Thyroid gland (tissue), 4 donors: Measurements from ENCODE around the gene SCMH1. TPM values are rescaled to one million over a fixed set of nuclear protein-coding genes. Genes with fewer than 3 reads are reported as not detected.
A peak's percentile ranks its signal among the peaks of the same experiment; 100 is the strongest.
"Not testable (repeated sequence)": the region's sequence is repeated elsewhere in the genome, so short reads cannot be mapped to it uniquely, and the experiment has no call there.

Experiments used
- DNase-seq, 2 donors: peaks; one replicate each; pipeline ENCODE4 v3.0.0-alpha.2; 2019
- H3K27ac ChIP-seq, 3 donors: fragments of 200-600 bp; sonication (generic); 1 replicate in 2 of 3; 2 replicates in 1 of 3; pipeline ENCODE4 v1.5.1; 2016 to 2019; ENCODE audit warnings: mild to moderate bottlenecking in 1 of 3, moderate library complexity in 1 of 3
- H3K27me3 ChIP-seq: fragments of 200-600 bp; sonication (generic); one replicate; pipeline ENCODE4 v1.5.1; 2019
- H3K36me3 ChIP-seq, 2 donors: fragments of 200-600 bp; sonication (generic); one replicate each; pipeline ENCODE4 v1.5.1; 2016 to 2019
- H3K4me1 ChIP-seq, 2 donors: fragments of 200-600 bp; sonication (generic); one replicate each; pipeline ENCODE4 v1.5.1; 2017 to 2019
- H3K4me3 ChIP-seq, 3 donors: fragments of 200-600 bp; sonication (generic); replicated peaks in 1 of 3; 1 replicate in 2 of 3; 2 replicates in 1 of 3; pipeline ENCODE4 v1.5.1; 2016; ENCODE audit warnings: mild to moderate bottlenecking in 1 of 3
- H3K9me3 ChIP-seq: fragments of 200-600 bp; sonication (generic); one replicate; pipeline ENCODE4 v1.5.1; 2017
- POLR2A ChIP-seq, 2 donors: fragments of 450-650 bp; IDR thresholded peaks; one replicate each; pipeline ENCODE4 v1.6.1; 2017; ENCODE audit warnings: antibody characterized with exemption in 2 of 2, mild to moderate bottlenecking in 2 of 2, moderate library complexity in 1 of 2
- WGBS, 2 donors: methylation state at CpG; one replicate each; pipeline ENCODE4 v1.1.5; 2017; 5-methylcytosine and 5-hydroxymethylcytosine counted together
- intact Hi-C: fragments of 100-400 bp; cut with DNase I; formaldehyde crosslinking; loops from one replicate; pipeline ENCODE4 v1.15.1; 2023
- total RNA-seq, 4 donors: library from RNA; depleted of rRNA; stranded (reverse); fragments of >200 nt; gene quantifications; one replicate each; pipeline ENCODE4 v1.2.3, GENCODE V29; 2016
- TF ChIP-seq, protein P1 (sequence below), 6 experiments: fragments of 200-600 bp in 3 of 6; fragments of 450-650 bp in 3 of 6; sonication (generic) in 3 of 6; IDR thresholded peaks; one replicate each; pipeline ENCODE4 v1.5.1; 2016 to 2019; ENCODE audit warnings: antibody characterized with exemption in 6 of 6, mild to moderate bottlenecking in 2 of 6, inconsistent platforms in 1 of 6, moderate library complexity in 1 of 6

SCMH1 gene
- total RNA-seq, 4 donors from 2014 or later: 30.6 to 93.0 (median 47.5) TPM

DNA sequence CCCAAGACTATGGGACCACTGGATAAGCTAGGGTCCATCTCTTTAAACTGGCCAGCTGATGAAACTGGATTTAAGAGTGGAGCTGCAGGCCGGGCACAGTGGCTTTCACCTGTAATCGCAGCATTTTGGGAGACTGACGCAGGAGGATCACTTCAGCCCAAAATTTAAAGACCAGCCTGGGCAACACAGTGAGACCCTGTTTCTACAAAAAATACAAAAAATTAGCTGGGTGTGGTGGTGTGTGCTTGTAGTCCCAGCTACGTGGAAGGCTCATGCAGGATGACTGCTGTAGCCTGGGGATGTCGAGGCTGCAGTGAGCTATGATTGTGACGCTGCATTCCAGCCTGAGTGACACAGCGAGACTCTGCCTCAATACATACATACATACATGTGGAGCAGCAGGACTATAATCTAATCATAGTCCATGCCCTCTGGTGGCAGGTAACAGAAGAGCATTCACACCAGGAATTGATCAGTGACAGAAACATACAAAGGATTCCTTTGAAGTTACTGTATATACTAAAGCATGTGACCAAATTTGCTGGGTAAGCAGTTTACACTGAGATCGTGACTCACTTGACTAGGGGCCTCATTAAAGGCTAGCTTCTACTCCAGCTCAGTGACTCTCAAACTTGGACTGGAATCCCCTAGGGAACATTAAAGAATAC, 119.1 kb downstream of the SCMH1 start:
- no peaks in the 10 kb centered on the region for H3K4me1 ChIP-seq
- no peak overlapping the region for H3K4me3 ChIP-seq
- H3K27ac ChIP-seq: peak overlapping the region in 1 of 3 donors; percentile 28
- DNase-seq: no peak
- H3K27me3 ChIP-seq: no peaks in the 10 kb centered on the region
- intact Hi-C loops: no loop called here
- H3K9me3 ChIP-seq: no peaks in the 10 kb centered on the region
- TF ChIP-seq POLR2A (IDR thresholded peaks at IDR 0.05): no peak
- TF ChIP-seq, protein P1, sequence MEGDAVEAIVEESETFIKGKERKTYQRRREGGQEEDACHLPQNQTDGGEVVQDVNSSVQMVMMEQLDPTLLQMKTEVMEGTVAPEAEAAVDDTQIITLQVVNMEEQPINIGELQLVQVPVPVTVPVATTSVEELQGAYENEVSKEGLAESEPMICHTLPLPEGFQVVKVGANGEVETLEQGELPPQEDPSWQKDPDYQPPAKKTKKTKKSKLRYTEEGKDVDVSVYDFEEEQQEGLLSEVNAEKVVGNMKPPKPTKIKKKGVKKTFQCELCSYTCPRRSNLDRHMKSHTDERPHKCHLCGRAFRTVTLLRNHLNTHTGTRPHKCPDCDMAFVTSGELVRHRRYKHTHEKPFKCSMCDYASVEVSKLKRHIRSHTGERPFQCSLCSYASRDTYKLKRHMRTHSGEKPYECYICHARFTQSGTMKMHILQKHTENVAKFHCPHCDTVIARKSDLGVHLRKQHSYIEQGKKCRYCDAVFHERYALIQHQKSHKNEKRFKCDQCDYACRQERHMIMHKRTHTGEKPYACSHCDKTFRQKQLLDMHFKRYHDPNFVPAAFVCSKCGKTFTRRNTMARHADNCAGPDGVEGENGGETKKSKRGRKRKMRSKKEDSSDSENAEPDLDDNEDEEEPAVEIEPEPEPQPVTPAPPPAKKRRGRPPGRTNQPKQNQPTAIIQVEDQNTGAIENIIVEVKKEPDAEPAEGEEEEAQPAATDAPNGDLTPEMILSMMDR (IDR thresholded peaks at IDR 0.05): peak in 4 of 6 experiments; percentile 25 to 47 (median 40)
- 79 to 82% methylated on average over 8 of the region's 8 CpGs for WGBS, 2 donors
- H3K36me3 ChIP-seq: no peaks in the 10 kb centered on the region

- no peaks in the 10 kb centered on the region for H3K36me3 ChIP-seq
- H3K4me3 ChIP-seq: no peak overlapping the region
- intact Hi-C loops: no loop called here
- no peaks in the 10 kb centered on the region for H3K9me3 ChIP-seq
- no peak for DNase-seq
- no peaks in the 10 kb centered on the region for H3K27me3 ChIP-seq
- no peaks in the 10 kb centered on the region for H3K4me1 ChIP-seq
- no peak overlapping the region for H3K27ac ChIP-seq
- TF ChIP-seq POLR2A (IDR thresholded peaks at IDR 0.05): no peak
- TF ChIP-seq, protein P1 (IDR thresholded peaks at IDR 0.05): no peak
These were observed 120.0 kb downstream of the SCMH1 start for GRCh38 chr1:41122148-41122547.

GRCh38 chr1:41118645-41119044, 123.5 kb downstream of the SCMH1 start:
- no peak overlapping the region for H3K27ac ChIP-seq
- no peak overlapping the region for H3K4me3 ChIP-seq
- no peak for DNase-seq
- H3K36me3 ChIP-seq: no peaks in the 10 kb centered on the region
- no peaks in the 10 kb centered on the region for H3K9me3 ChIP-seq
- H3K27me3 ChIP-seq: no peaks in the 10 kb centered on the region
- H3K4me1 ChIP-seq: no peaks in the 10 kb centered on the region
- no peak for TF ChIP-seq POLR2A (IDR thresholded peaks at IDR 0.05)
- TF ChIP-seq, protein P1 (IDR thresholded peaks at IDR 0.05): no peak
- intact Hi-C loops: no loop called here

DNA sequence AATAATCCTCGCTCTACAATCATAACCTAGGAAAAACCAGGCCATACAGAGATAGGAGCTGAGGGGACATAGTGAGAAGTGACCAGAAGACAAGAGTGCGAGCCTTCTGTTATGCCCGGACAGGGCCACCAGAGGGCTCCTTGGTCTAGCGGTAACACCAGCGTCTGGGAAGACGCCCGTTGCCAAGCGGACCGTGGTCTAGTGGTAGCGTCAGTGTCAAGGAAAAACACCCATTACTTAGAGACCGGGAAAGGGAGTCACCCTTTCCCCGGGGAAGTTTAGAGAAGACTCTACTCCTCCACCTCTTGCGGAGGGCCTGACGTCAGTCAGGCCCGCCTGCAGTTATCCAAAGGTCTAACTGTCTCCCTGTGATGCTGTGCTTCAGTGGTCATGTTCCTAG, 124.9 kb downstream of the SCMH1 start:
- H3K27ac ChIP-seq, H3K9me3 ChIP-seq, H3K27me3 ChIP-seq, H3K4me3 ChIP-seq, intact Hi-C loops, H3K4me1 ChIP-seq, H3K36me3 ChIP-seq: not testable (repeated sequence)
- peak in 1 of 2 donors; percentile 30 for DNase-seq
- WGBS, 2 donors: 82 to 85% methylated on average over 14 to 15 of the region's 15 CpGs

- H3K27ac ChIP-seq: peak overlapping the region in 1 of 3 donors; percentile 96
- H3K9me3 ChIP-seq: no peaks in the 10 kb centered on the region
- TF ChIP-seq, protein P1 (IDR thresholded peaks at IDR 0.05): no peak
- H3K4me3 ChIP-seq: no peak overlapping the region
- DNase-seq: no peak
- H3K27me3 ChIP-seq: no peaks in the 10 kb centered on the region
- peaks cover 0 to 5% of the 10 kb centered on the region in 2 donors for H3K36me3 ChIP-seq
- peaks cover 20% of the 10 kb centered on the region in 2 donors for H3K4me1 ChIP-seq
- intact Hi-C loops: no loop called here
- WGBS, 2 donors: 70 to 80% methylated on average over 1 of the region's 1 CpG
These were observed 131.4 kb downstream of the SCMH1 start for GRCh38 chr1:41110736-41111135.
